Retinal pigment epithelial cell (primary cell): ENCODE measurements around the gene PHB1.

Experiments
- DNase-seq: peaks from one replicate; pipeline ENCODE4 v3.0.0-alpha.2; 2010; ENCODE audit warnings: low read depth
- H3K4me3 ChIP-seq: 2 replicates; pipeline ENCODE4 v1.5.1; 2011; ENCODE audit warnings: mild to moderate bottlenecking, low read length, control low read depth, moderate library complexity
- TF ChIP-seq, protein P1 (sequence below): conservative IDR thresholded peaks from 2 replicates; pipeline ENCODE4 v1.5.1; 2011; ENCODE audit warnings: low read depth, low read length, control low read depth, inconsistent platforms

PHB1 gene

GRCh38 chr17:49384951-49385350 lies 29.7 kb downstream of the PHB1 start:
- TF ChIP-seq, protein P1, sequence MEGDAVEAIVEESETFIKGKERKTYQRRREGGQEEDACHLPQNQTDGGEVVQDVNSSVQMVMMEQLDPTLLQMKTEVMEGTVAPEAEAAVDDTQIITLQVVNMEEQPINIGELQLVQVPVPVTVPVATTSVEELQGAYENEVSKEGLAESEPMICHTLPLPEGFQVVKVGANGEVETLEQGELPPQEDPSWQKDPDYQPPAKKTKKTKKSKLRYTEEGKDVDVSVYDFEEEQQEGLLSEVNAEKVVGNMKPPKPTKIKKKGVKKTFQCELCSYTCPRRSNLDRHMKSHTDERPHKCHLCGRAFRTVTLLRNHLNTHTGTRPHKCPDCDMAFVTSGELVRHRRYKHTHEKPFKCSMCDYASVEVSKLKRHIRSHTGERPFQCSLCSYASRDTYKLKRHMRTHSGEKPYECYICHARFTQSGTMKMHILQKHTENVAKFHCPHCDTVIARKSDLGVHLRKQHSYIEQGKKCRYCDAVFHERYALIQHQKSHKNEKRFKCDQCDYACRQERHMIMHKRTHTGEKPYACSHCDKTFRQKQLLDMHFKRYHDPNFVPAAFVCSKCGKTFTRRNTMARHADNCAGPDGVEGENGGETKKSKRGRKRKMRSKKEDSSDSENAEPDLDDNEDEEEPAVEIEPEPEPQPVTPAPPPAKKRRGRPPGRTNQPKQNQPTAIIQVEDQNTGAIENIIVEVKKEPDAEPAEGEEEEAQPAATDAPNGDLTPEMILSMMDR: no peak
- no peak for DNase-seq
- H3K4me3 ChIP-seq: no peak overlapping the region

GRCh38 chr17:49383060-49383459 lies 31.6 kb downstream of the PHB1 start:
- DNase-seq: no peak
- TF ChIP-seq, protein P1: no peak
- no peak overlapping the region for H3K4me3 ChIP-seq

GRCh38 chr17:49382556-49382955 lies 32.1 kb downstream of the PHB1 start:
- no peak overlapping the region for H3K4me3 ChIP-seq
- TF ChIP-seq, protein P1: no peak
- DNase-seq: no peak

GRCh38 chr17:49381793-49382192 lies 32.9 kb downstream of the PHB1 start:
- H3K4me3 ChIP-seq: no peak overlapping the region
- TF ChIP-seq, protein P1: no peak
- DNase-seq: no peak

DNA sequence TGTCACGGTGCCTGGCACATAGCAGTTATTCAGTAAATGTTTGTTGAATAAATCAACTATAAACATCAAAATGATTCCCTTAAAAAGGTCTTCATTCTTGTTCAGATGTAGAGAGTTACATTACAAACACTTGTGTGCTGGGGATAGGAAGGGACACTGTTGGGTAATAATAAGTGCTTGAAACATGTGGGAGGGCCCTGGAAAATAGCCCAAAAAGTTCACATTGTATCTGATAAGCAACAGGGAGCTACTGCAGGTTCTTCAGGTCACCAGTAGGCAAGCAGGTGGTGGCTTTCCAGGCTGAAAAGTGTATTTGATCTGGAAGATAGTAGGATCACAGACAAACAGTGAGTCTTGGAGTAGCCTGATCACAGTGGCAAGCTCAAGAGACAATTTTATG lies 33.6 kb downstream of the PHB1 start:
- TF ChIP-seq, protein P1: no peak
- H3K4me3 ChIP-seq: no peak overlapping the region
- DNase-seq: no peak

DNA sequence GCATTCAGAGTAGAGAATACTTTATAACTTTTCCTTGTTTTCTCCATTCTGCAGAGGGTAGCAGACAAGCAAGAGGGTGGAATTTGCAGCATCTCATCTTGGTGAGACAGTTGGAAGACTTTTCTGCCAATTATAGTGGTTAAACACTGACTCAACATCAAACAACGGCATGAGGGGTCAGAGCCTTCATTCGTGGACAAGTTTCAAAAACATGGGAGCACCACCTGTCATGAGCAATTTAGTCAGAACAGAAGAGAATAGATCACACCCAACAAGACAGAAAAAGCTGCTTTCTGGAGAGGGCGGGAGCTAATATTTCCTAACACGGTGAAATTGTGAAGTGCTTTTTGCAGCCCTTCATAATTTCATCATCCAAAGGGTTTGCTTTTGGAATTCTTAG lies 34.8 kb downstream of the PHB1 start:
- TF ChIP-seq, protein P1: no peak
- no peak overlapping the region for H3K4me3 ChIP-seq
- no peak for DNase-seq

- TF ChIP-seq, protein P1: no peak
- DNase-seq: no peak
- H3K4me3 ChIP-seq: no peak overlapping the region
These were observed 36.4 kb downstream of the PHB1 start for GRCh38 chr17:49378311-49378710.
